Measurements from ENCODE around the gene EPS15. TPM values are rescaled to one million over a fixed set of nuclear protein-coding genes. Genes with fewer than 3 reads are reported as not detected.

EPS15 gene
- total and polyA plus RNA-seq, 2 of the 8 experiments (the other 6 are each of a cell fraction or from before 2014, with no cell fraction given) = 15.9 to 57.2 TPM

DNA sequence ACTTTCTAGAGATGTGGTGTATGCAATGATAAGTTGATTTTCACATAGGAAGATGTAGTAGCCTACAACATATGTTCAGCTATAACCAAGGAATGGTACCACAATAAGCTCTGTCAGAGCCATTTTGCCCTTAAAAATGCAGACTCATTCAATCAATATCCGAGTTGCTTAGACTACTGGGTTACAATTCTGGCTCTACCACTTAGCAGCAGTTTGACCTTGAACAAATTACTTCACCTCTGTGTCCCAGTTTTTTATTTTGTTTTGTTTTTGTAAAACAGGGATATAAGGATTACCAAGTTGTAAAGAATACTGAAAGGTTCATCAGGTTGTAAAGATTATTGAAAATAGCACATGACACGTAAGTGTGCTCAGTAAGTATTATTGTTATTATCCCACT, 9.3 kb downstream of the EPS15 start:
- no peak overlapping the region for H2BK120ac ChIP-seq (replicated peaks; ENCODE audit: low read depth, low read length)
- H4K91ac ChIP-seq (replicated peaks; ENCODE audit: insufficient read length, low read length) = no peak overlapping the region
- no peak overlapping the region for H3K23ac ChIP-seq (ENCODE audit: insufficient read length)
- POLR2A ChIA-PET (ENCODE audit: partially characterized antibody) = interaction anchor here (1.2 kb wide), 1 partner anchor 9 kb away, joined by 3 read pairs; the partner anchor contains the start of gene EPS15
- peaks cover 0 to 57% of the 10 kb centered on the region in 2 experiments; a peak in 2 of 4 replicates for H3K79me2 ChIP-seq (ENCODE audit: control insufficient read depth in 1 of 2, insufficient read depth in 2 of 2, low read length in 2 of 2)
- H3K36me3 ChIP-seq (ENCODE audit: control insufficient read depth in 2 of 4, insufficient read depth in 4 of 4, low read length in 3 of 4) = no peaks in the 10 kb centered on the region
- 84% methylated on average over 2 of the region's 2 CpGs; no CpG with 5 or more reads in 1 of the 2 experiments for WGBS, 2 experiments (ENCODE audit: extremely low coverage in 1 of 2, insufficient coverage in 1 of 2, insufficient read length in 1 of 2, insufficient replicate concordance in 2 of 2, low coverage in 1 of 2, low lambda C conversion rate in 2 of 2, missing lambda C conversion rate in 1 of 2)
- H3K23me2 ChIP-seq (ENCODE audit: low read depth, low read length) = no peaks in the 10 kb centered on the region
- no peaks in the 10 kb centered on the region for H3K9me3 ChIP-seq (ENCODE audit: insufficient read depth in 2 of 2, low read depth in 1 of 2, low read length in 1 of 2)
- no peak overlapping the region for H3K14ac ChIP-seq (ENCODE audit: insufficient read length)
- no peaks in the 10 kb centered on the region for H3K79me1 ChIP-seq (ENCODE audit: low read depth, low read length)
- CTCF ChIA-PET (ENCODE audit: partially characterized antibody) = interaction anchor here (1.7 kb wide), 1 partner anchor 213 kb away, joined by 3 read pairs; no protein-coding TSS in a partner anchor
- H4K20me1 ChIP-seq (replicated peaks in 1 of 2; ENCODE audit: control insufficient read depth in 1 of 2, insufficient read depth in 2 of 2, low read length in 2 of 2) = no peaks in the 10 kb centered on the region
- H2BK12ac ChIP-seq (ENCODE audit: low read depth, low read length) = no peak overlapping the region
- H3K27me3 ChIP-seq (replicated peaks in 1 of 4; ENCODE audit: control insufficient read depth in 3 of 4, extremely low read depth in 1 of 4, insufficient read depth in 3 of 4, low read length in 3 of 4) = no peaks in the 10 kb centered on the region
- H4K5ac ChIP-seq (ENCODE audit: insufficient read length, low read depth, low read length) = no peak overlapping the region
- no peak overlapping the region for H3K56ac ChIP-seq (replicated peaks; ENCODE audit: insufficient read length, low read depth, low read length)
- no peak overlapping the region for H2AK5ac ChIP-seq (ENCODE audit: low read depth, low read length)
- no peak overlapping the region for H3K18ac ChIP-seq (ENCODE audit: extremely low read depth, low read length)
- no peak overlapping the region for H4K8ac ChIP-seq (ENCODE audit: extremely low read depth, insufficient read depth, low read length)
- no peak overlapping the region for H2BK15ac ChIP-seq (ENCODE audit: low read length)
- H3K4me1 ChIP-seq (replicated peaks in 1 of 4; ENCODE audit: control insufficient read depth in 3 of 4, insufficient read depth in 4 of 4, low read length in 3 of 4) = no peaks in the 10 kb centered on the region
- no peak overlapping the region for H3K9ac ChIP-seq (replicated peaks in 1 of 4; ENCODE audit: extremely low read depth in 1 of 4, low read depth in 3 of 4, low read length in 3 of 4)
- H3K4ac ChIP-seq (replicated peaks; ENCODE audit: insufficient read length, low read depth, low read length) = no peak overlapping the region
- H3K27ac ChIP-seq (ENCODE audit: low read depth, low read length) = no peak overlapping the region
- DNase-seq (ENCODE audit: low read depth in 1 of 2, low spot score in 2 of 2) (no peak), FAIRE-seq (no peak)
- H2BK20ac ChIP-seq (ENCODE audit: low read length) = no peak overlapping the region
- H2BK5ac ChIP-seq (ENCODE audit: low read depth, low read length) = no peak overlapping the region
- no peak for TF ChIP-seq ZNF274 (IDR thresholded peaks at IDR 0.05; ENCODE audit: borderline replicate concordance, extremely low read depth, low read length)
- no peak for TF ChIP-seq PHF8 (conservative IDR thresholded peaks at IDR 0.05; ENCODE audit: low read depth, low read length)
- TF ChIP-seq CREB1 (IDR thresholded peaks at IDR 0.05) = no peak
- TF ChIP-seq EZH2 (IDR thresholded peaks at IDR 0.05; ENCODE audit: low read depth, low read length, severe bottlenecking) = no peak
- TF ChIP-seq CBX8 (IDR thresholded peaks at IDR 0.05; ENCODE audit: borderline replicate concordance, low read depth, low read length) = no peak
- no peak for TF ChIP-seq HDAC2 (IDR thresholded peaks at IDR 0.05; ENCODE audit: borderline replicate concordance in 1 of 2, low read depth in 2 of 2, low read length in 2 of 2)
- no peak for TF ChIP-seq MAFK (IDR thresholded peaks at IDR 0.05; ENCODE audit: low read depth, low read length)
- H3K4me2 ChIP-seq (ENCODE audit: insufficient read depth in 1 of 2, low read depth in 2 of 2, low read length in 2 of 2) = no peak overlapping the region
- H2AFZ ChIP-seq (ENCODE audit: low read length) = no peak overlapping the region
- no peak overlapping the region for H3K4me3 ChIP-seq (ENCODE audit: extremely low read depth in 1 of 4, insufficient read depth in 2 of 4, low read depth in 3 of 4, low read length in 4 of 4)

Measured in H1 (cell line).